Renal cortical epithelial cell (primary cell): ENCODE results near the gene ROR2. TPM values are rescaled to one million over a fixed set of nuclear protein-coding genes. Genes with fewer than 3 reads are reported as not detected.
A peak's percentile ranks its signal among the peaks of the same experiment; 100 is the strongest.

ENCODE experiments used
- DNase-seq: peaks from one replicate; pipeline ENCODE4 v3.0.0-alpha.2; 2011; ENCODE audit warnings: low read depth
- total RNA-seq: library from RNA; depleted of rRNA; stranded (reverse); fragments of >200 nt; gene quantifications from 2 replicates; pipeline ENCODE4 v1.2.3, GENCODE V29; 2014

ROR2 gene
- total RNA-seq, 1 donor from 2014 or later: 4.4 TPM

DNA sequence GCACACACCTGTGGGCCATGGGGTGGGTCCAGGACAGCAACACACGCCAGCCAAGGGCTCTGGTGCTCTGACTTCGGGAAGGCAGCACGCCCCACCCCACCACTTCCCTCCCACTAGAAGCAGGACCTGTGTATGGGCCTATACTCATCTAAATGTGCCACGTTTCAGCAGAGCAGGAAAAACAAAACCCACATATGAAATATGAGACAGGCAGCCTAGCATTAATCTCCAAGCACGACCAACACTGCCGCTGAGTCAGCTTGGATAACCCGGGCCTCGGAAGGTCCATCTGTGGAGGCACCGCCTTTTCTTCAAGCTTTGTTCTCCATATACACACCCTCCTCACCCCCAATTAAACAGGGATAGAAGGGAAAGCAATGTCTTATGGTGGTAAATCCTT is 203.1 kb downstream of the ROR2 start:
- no peak for DNase-seq

DNA sequence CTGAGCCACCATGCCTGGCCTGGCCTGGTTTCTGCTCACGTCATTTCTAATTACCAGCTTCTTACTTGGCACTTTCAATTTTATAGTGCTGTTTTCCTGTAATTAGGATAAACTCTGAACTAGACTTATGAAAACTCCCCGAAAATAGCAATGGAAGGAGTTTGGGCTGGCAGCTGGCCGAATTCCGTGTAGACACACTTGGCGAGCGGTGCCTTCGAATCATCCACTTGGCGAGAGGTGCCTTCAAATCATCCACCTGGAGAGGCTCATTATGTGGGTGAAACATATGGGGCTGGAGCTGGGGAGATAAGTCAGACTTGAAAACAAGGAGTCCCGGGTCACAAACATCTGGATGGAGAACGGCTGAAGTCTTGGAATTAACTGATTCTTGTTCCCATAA is 203.7 kb downstream of the ROR2 start:
- DNase-seq: no peak

DNA sequence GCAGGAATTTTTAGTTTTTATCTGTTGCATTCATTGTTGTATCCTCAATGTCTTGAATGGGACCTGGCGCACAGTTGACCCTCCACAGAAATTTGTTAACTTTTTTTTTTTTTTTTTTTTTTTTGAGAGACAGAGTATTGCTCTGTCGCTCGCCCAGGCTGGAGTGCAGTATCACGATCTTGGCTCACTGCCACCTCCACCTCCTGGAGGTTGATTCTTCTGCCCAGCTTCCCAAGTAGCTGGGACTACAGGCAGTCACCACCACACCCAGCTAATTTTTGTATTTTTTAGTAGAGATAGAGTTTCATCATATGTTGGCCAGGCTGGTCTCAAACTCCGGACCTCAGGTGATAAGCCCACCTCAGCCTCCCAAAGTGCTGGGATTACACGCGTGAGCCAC is 205.9 kb downstream of the ROR2 start:
- DNase-seq: no peak

DNA sequence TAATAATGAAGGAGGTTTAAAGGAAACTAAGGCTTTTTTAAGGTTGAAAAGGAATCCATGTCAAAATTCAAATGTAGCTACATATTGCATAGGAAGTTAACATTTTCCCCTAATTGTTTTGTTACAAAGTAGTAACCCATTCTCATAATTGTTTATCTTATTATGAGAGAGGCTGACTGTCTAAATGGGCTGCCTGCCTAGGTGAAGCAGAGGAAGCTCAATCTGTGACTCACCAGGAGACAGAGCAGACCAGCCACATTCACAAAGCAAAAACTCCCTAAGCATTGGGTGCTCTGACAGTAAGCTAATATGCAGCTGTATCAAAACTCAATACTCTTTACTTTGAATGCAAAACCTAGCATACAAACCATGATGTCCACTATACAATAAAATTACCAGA is 208.5 kb downstream of the ROR2 start:
- peak; percentile 20 for DNase-seq

DNA sequence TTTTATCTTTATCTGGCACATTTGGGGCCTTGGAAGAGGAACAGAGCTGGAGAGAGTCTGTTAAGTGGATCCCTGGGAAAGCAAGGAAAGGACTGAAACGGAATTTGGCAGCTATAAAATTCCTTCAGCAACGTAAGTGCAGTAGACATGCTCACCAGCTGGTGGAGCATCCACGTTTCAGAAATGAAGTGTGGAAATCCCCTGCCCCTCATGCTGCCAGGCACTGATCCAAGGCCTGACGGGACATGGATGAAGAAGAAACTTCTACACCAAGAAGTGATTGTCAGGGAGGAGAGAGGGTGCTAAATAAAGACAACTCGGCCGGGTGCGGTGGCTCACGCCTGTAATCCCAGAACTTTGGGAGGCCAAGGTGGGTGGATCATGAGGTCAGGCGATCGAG is 209.3 kb downstream of the ROR2 start:
- peak; percentile 17 for DNase-seq

DNA sequence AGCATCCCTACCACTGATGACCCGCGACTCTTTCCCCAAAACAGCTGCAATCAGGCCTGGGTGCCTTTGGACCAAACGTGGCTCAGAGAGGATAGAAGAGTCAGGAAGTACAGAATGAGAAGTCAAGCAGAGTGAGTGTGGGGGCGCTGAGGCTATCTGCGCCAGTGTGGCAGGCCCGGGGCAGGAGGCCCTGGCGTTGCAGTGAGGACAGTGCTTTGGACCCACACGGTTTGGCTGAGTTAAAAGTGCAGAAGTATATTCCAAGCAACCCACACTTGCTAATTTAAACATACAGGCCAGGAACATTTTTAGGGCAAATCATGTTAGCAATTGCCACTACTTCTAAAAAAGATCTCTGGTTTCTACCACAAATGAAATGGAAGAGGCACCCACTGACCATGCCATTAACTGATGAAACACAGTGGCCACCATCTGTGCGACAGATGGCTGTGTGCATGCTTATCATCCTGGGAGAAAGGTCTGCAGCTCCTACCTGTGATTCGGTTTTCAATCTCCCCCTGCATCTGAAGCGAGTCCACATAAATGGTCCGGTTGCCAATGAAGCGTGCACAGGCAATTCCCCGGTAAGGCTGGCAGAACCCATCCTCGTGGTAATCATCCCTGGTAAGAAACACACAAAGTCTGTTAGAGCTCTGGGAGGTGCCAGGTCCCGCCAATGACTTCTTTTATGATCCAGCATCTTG is 213.0 kb downstream of the ROR2 start:
- DNase-seq: no peak

DNA sequence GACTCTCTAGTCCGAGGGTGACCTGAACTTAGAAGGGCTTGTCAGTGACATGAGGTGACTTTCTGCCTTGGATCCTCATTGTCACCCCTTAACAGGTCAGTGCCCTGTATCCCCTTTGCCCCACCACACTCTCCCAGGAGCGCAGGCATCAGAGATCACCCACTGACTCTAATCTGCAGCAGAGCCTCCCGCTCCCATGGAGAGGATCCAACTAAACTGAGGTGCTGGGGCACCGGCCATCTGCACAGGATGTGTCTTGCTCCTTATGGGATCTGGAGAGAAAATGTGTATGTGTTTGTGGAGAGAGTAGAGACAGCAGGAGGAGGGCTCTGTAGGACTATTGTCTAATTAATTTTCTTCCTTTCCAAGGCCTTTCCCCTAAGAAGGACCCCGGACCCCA is 213.7 kb downstream of the ROR2 start:
- DNase-seq: no peak

DNA sequence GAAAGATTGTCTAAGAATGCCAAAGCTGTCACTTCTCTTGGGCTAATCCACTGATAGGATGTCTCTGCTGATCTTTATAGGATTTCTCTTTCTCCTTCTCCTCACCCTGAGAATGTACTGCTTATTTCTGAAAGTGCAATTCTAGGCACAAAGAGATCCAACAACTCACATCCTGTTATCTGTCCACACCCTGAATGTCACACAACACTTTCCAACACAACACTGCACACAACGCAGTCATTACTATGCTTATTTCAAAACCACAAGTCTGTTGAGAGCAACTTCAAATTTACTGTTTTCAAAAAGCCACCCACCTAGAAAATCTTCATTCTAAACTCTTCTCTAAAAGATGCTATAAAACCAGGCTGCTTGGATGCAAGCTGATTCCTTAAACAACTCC is 215.0 kb downstream of the ROR2 start:
- no peak for DNase-seq

DNA sequence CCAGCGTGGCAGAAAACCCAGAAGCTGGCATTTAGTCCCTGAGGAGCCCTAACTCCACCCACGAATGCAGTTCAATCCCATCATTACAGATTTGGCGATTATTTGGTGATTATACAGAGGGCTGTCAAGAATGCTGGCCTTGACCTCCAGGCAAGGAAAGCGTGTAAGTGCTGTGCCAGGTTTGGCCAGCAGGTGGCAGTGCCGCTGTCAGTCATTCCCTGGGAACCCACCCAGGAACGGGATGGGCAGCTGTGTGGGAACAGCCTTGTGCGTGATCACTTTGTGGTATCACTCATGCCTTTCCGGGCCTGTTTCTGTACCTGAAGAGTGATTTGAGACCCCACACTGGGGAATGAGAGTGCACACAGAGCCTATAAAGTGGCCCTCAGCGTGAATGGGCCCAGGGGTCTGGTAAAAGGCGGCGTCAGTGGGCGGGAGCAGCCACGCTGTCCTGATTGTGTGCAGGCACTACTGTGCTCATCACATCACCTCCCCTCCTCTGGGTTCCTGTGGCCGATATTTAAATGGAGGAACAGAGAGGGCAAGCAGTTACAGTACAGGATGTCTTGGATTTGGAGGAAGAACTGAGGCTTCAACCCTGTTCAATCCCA is 215.6 kb downstream of the ROR2 start:
- DNase-seq: no peak

DNA sequence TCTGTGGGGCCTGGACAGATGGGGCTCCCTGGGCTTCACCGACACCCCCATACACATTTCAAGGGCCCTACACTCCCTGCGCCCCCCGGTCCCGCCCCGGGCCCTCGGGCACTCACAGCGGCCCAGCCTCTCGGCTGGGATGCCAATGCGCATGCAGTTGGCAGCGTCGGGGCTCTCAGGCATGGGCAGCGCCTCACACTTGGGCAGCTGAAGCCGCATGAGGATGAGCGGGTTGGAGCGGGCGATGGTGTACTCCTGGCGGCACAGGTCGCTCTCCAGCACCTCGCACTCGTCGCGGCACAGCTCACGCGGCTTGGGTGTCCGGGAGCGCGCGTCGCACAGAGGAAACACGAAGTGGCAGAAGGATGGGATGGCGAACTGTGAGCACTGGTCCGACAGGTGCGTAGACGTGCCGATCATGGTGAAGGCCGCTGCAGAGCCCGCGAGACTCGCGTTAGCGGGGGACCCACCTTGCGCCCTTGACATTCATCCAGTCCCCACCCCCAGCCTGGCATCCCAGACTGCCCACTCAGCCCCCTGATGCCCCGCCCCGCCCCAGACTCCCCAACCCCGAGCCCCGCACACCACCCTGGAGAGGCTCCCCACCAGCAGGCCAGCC is 216.9 kb downstream of the ROR2 start:
- no peak for DNase-seq

DNA sequence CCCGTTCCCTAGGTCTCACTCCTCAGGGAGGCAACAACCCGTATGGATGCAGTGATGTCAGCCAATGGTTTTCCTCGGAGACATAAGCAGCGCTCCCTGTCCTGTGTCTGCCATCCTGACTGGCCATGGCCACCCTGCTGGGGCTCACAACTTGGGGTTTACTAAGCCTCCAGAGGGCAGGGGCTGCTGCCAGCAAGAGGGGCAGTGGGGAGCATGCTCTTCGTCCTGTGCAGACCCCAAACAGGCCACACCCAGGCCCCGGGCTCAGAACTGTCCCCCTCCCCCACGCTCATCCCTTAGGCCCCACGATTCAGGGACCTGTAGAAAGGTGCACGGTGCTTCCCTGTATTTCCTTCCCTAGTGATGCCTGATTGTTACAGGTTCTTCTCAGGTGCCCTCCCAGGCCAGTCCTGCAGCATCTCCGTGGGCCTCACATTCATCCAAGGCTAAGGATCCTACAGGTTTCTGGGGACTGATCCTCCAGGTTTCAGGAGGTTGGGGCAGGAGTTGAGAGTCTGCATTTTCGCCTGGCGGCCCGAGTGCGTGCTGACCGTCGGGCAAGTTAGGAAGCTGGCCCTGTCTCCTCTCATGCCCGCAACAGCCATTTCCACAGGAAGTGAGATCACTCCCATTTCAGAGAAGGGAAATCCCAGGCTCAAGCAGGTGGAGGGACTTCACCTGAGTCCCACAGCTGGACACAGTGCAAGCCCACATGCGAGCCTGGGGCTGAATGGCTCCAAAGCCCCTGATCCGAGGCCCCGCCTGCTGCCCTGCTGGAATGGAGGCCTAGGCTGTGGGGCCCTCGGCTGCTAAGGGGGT is 217.6 kb downstream of the ROR2 start:
- no peak for DNase-seq

DNA sequence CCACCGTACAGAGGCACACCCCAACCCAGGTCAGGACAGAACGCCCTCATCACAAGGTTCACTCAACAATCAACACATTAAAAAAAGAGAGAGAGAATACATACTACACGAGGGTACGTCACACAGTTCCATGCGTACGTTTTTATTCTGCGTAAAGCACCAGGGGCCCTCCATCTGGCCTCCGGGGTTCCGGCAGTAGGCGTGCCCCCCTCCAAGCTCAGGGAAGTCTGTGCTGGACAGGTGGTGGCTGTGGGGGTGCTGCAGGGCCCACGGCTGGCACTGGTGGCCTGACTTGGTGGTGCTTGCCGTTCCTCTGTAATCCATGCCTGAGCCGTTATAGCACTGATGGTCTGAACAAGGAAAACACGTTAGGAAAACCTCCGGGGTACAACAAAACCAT is 219.2 kb downstream of the ROR2 start:
- DNase-seq: no peak

DNA sequence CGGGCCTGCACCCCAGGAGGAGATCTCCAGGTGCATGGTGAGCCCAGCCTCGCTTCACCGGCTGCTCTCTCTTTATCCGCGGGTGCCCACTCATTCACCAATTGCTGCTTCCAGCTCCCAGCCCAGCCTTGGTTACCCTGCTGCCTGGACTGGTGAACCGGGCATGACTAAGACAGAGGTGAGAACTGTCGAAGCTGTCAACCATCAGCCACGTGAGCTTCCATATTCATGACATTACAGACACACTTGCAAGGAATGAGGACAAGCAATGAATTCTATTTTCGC is 220.5 kb downstream of the ROR2 start:
- no peak for DNase-seq

DNA sequence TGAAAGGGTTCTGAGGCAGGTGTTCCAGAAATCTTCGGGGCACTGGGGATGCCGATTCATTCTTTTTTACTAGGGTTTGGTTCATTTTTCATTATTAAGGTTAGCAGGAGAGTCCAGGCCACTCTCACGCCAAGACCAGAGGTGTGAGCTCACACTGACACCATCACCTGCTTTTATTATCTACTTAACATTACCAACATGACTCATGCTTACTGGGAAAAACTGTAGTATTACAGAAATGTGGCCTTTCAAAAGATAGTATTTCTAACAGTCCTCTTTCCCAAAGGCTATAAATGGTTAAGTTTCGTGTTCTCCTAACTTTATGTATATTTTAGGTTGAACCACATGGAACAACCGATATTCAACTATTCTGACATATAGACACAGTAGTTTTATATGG is 222.1 kb downstream of the ROR2 start:
- DNase-seq: no peak

DNA sequence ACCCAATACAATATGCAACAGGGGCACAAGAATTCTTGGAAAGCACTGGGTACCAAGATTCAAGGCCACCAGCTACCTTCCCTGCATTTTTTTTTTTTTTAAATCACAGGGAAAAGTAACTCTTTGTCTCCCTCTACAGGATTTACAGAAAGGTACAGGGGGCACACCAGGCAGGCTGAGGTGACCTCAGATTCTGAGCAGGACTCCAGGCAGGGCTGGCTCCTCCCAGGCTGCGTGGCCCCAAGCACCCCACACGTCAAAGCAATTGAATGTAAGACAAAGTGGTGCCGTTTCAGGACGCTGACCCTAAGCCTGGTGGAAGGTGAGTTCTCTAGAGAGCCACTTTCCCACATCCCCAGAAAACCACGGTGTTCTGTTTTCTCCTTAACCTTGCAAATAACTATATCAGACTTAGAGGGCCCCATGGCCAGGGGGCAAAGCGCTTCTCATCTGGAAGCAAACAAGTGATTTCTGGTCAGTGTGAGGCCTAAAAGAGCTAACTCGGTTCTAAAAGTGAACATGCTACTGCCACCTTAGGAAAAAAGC is 222.6 kb downstream of the ROR2 start:
- DNase-seq: peak; percentile 40

DNA sequence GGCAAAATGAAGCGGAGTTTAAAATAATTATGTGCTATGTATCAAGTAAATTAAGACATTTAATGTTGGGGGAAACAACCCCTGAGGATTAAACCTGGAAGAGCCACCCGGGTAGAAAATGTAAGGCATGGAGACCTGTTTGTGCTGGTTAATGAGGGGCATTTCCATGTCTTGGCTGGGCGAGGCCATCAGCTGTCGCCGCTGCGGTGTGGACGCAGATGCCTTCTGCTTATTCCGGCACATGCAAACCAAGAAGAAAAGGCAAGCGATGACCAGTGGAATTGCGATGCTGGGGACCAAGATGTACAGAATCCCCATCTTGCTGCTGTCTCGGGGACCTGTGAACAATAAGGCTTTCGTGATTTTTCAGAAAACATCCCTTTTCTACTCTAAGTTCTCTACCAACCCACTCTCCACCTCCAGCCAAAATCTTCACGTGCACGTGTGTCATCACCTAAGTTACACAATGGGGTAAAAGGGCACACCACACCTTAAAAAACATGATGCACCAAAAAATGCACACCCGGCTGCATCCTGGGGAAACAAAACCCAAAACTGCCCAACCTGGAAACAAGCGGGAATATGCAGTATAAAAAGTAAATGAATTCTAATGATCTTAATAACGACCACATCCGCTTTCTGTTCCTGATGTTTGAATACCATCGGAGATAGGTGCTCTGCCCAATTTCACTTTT is 223.5 kb downstream of the ROR2 start:
- DNase-seq: no peak

DNA sequence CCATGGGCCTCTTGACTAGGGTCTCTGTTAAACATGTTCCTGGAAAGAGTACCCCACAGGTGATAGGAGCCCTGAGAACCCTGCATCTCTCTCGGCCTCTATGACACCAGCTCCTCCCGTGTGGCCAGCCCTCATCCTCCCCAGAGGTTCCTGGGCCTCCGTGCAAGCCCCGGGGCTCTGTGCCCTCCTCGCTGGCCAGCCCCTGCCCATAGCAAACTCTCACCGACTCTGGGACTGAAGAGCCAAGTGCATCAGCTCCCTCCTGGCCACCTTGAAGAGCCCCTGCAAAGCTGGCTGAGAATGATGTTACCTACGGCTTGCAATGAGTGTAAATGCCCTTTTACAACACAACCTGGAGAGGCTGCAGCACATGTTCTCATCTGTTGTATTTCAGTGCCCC is 224.4 kb downstream of the ROR2 start:
- DNase-seq: no peak

DNA sequence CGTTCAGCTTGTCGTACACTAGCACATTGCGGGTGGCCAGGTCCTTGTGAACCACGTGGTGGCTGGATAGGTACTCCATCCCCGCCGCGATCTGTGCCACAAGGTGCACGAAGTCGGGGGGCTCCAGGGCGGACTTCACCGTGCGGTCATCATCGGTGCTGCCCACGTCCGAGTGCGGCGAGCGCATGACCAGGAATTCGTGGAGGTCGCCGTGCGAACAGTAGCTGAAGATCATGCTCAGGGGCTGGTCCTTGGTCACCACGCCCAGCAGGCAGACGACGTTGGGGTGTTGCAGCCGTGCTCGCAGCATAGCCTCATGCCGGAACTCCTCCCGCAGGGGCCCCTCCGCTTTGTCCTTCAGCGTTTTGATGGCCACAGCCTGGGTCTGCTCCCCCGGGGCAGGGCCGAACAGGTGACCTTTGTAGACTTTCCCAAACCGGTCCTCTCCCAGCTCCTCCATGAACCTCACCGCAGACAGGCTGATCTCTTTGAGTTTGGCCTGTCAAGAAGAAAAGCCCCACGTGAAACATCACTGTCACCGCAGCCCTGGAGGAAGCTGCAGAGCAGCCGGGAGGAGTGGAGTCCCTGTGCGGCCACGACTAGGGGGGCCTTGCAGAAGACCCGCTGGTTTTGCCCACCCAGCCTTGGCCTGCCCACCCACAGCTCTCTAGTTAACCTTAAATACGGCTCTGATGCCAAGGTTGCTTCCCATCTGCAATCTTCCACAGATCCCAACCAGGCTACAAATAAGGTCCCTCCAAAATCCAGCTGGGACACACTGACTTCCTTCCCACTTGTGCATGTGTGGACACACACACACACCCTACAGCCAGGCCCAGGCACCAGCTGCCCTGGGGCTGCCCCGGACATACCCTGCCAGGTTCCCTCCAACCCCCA is 225.2 kb downstream of the ROR2 start:
- DNase-seq: no peak

DNA sequence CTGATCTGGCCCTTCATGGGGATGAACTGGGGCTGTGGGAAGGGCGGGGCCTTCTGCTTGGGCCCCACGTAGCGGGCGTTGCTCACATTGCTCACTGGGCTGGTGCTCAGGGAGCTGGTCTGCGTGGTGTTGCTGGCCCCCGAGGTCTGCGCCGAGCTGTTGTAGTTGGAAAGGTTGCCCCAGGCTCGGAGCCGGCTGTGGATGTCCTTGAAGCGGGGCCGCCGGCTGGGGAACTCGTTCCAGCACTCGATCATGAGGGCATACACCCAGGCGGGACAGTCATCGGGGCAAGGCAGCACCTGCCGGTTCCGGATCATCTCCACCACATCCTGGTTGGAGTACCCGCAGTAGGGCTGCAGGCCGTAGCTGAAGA is 226.0 kb downstream of the ROR2 start:
- no peak for DNase-seq

DNA sequence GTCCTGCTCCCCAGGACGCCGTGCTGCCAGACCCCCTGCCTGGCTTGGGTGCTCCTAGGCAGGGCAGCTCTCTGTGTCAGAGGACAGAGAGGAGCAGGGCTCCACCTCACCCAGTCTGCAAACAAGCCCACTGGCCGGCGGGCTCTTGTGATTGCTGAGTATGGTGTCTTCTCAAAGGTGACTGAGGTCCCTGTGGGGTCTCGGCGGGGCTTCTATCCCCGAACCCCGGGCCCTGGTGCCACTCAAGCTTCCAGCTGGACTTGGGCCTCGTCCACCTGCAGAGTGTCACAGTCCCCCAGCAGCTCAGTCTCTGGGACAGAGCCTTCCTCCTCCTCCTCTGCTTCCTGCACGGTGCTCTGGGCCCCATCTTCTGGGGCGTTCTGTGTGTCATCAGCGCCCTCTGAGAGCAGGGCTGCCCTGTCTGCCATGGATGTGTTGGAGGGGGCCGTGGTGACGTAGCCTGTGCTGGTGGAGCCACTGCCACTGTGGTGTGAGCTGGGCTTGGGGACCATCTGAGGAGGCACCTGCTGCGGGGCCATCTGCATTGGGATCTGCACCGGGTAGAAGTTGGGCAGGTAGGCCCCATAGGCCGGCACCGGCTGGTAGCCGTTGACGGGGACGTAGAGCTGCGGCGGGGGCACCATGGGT is 226.5 kb downstream of the ROR2 start:
- DNase-seq: no peak
